Measurements from ENCODE around the gene C1QTNF9.
"Not testable (repeated sequence)": the region's sequence is repeated elsewhere in the genome, so short reads cannot be mapped to it uniquely, and the experiment has no call there.

The C1QTNF9 gene

GRCh38 chr13:24284889-24285565 is 24.4 kb upstream of the C1QTNF9 start:
- DNase-seq = no peak

GRCh38 chr13:24286624-24287023 is 22.8 kb upstream of the C1QTNF9 start:
- no peak for DNase-seq

GRCh38 chr13:24287748-24288287 is 21.6 kb upstream of the C1QTNF9 start:
- DNase-seq = no peak

- DNase-seq = no peak
These were observed 20.5 kb upstream of the C1QTNF9 start for GRCh38 chr13:24288870-24289269.

GRCh38 chr13:24290280-24290932 is 19.0 kb upstream of the C1QTNF9 start:
- no peak for DNase-seq

GRCh38 chr13:24292481-24292880 is 16.9 kb upstream of the C1QTNF9 start:
- no peak for DNase-seq

- DNase-seq = no peak
These were observed 15.6 kb upstream of the C1QTNF9 start for GRCh38 chr13:24293746-24294145.

- no peak for DNase-seq
These were observed 9.8 kb upstream of the C1QTNF9 start for GRCh38 chr13:24299488-24300114.

GRCh38 chr13:24301434-24301833 is 7.9 kb upstream of the C1QTNF9 start:
- no peak for DNase-seq

- no peak for DNase-seq
These were observed 7.5 kb upstream of the C1QTNF9 start for GRCh38 chr13:24301911-24302310.

GRCh38 chr13:24304620-24305019 is 4.8 kb upstream of the C1QTNF9 start:
- DNase-seq = no peak

- DNase-seq = no peak
These were observed 2.7 kb upstream of the C1QTNF9 start for GRCh38 chr13:24306632-24307031.

- DNase-seq = no peak
These were observed 1.9 kb upstream of the C1QTNF9 start for GRCh38 chr13:24307211-24308067.

GRCh38 chr13:24308068-24308445 is 1.3 kb upstream of the C1QTNF9 start:
- no peak for DNase-seq

GRCh38 chr13:24308488-24309020 is 826 bp upstream of the C1QTNF9 start:
- DNase-seq = no peak

GRCh38 chr13:24313439-24313838 is 4.1 kb downstream of the C1QTNF9 start:
- DNase-seq = no peak

GRCh38 chr13:24317835-24318234 is 8.5 kb downstream of the C1QTNF9 start:
- DNase-seq = not testable (repeated sequence)

GRCh38 chr13:24318878-24319277 is 9.5 kb downstream of the C1QTNF9 start:
- not testable (repeated sequence) for DNase-seq

- not testable (repeated sequence) for DNase-seq
These were observed 10.3 kb downstream of the C1QTNF9 start for GRCh38 chr13:24319641-24320040.

GRCh38 chr13:24321416-24321815 is 12.0 kb downstream of the C1QTNF9 start:
- not testable (repeated sequence) for DNase-seq

- not testable (repeated sequence) for DNase-seq
These were observed 13.1 kb downstream of the C1QTNF9 start for GRCh38 chr13:24322470-24322869.

- no peak for DNase-seq
These were observed 13.8 kb downstream of the C1QTNF9 start for GRCh38 chr13:24323036-24323738.
